Activated CD8-positive, alpha-beta T cell treated with anti-CD3 and anti-CD28 coated beads for 36 hours (primary cell): ENCODE data around the gene GOLT1A. TPM values are rescaled to one million over a fixed set of nuclear protein-coding genes. Genes with fewer than 3 reads are reported as not detected.

Experiments
- ATAC-seq: fragments of 200-7000 bp; cut with Tn5 transposase; one replicate; pipeline ENCODE4 v1.10.0; 2021; ENCODE audit warnings: mild to moderate bottlenecking, moderate library complexity
- CTCF ChIA-PET: fragments of 350-600 bp; sonication (Branson Sonifier 250); formaldehyde crosslinking; loops from one replicate; lab custom pipeline; 2021; ENCODE audit warnings: antibody characterized with exemption; lab: Charles Lee
- POLR2A ChIA-PET: fragments of 350-600 bp; sonication (Branson Sonifier 250); formaldehyde crosslinking; loops from one replicate; lab custom pipeline; 2021; ENCODE audit warnings: antibody characterized with exemption; lab: Charles Lee
- DNase-seq: peaks from one replicate; pipeline ENCODE4 v3.0.0-alpha.2; 2020
- H3K27ac Mint-ChIP-seq: one replicate; pipeline ENCODE4 v1.8.0; 2021; ENCODE audit warnings: mild to moderate bottlenecking, mixed read lengths
- H3K27me3 Mint-ChIP-seq: one replicate; pipeline ENCODE4 v1.8.0; 2021; ENCODE audit warnings: mixed read lengths
- H3K36me3 Mint-ChIP-seq: one replicate; pipeline ENCODE4 v1.8.0; 2021; ENCODE audit warnings: low read depth, mixed read lengths
- H3K4me1 Mint-ChIP-seq: one replicate; pipeline ENCODE4 v1.8.0; 2021; ENCODE audit warnings: low read depth, mixed read lengths
- H3K4me3 Mint-ChIP-seq: one replicate; pipeline ENCODE4 v1.8.0; 2021; ENCODE audit warnings: mild to moderate bottlenecking, moderate library complexity, mixed read lengths
- H3K9me3 Mint-ChIP-seq: one replicate; pipeline ENCODE4 v1.8.0; 2021; ENCODE audit warnings: mixed read lengths
- CTCF ChIP-seq: fragments of 200-600 bp; IDR thresholded peaks from one replicate; pipeline ENCODE4 v1.8.0; 2022; ENCODE audit warnings: antibody characterized with exemption, mild to moderate bottlenecking
- intact Hi-C: fragments of 100-400 bp; cut with micrococcal nuclease; formaldehyde crosslinking; loops from one replicate; pipeline ENCODE4 v1.10.0; 2022
- total RNA-seq, 2 experiments: library from RNA; stranded (reverse); gene quantifications; one replicate each; pipeline ENCODE4 v1.2.3, GENCODE V29; 2021

The GOLT1A gene
- total RNA-seq, 2 experiments from 2014 or later, result not detected

- CTCF ChIA-PET, result interaction anchor here (1.3 to 5.1 kb wide), 4 partner anchors 10 to 182 kb away, joined by 5 to 41 read pairs (median 19); no protein-coding TSS in a partner anchor
- Mint-ChIP-seq H3K9me3 (no peaks in the 10 kb centered on the region), H3K27ac (no peak overlapping the region), H3K4me3 (no peak overlapping the region), H3K4me1 (peaks cover 13% of the 10 kb centered on the region), H3K36me3 (no peaks in the 10 kb centered on the region), H3K27me3 (peaks cover 3% of the 10 kb centered on the region)
- POLR2A ChIA-PET, result no interaction called here
- no peak for ATAC-seq
- TF ChIP-seq CTCF, result no peak
- DNase-seq, result no peak
- intact Hi-C loops, result no loop called here
Observed at GRCh38 chr1:204216880-204217647, 3.3 kb upstream of the GOLT1A start.

- intact Hi-C loops, result no loop called here
Observed at GRCh38 chr1:204216236-204216635, 2.4 kb upstream of the GOLT1A start.

GRCh38 chr1:204212715-204213114 lies 1.1 kb downstream of the GOLT1A start:
- ChIA-PET POLR2A (no interaction called here), CTCF (interaction anchor here (1.5 to 5.1 kb wide), 2 partner anchors 50 to 151 kb away, joined by 7 to 41 read pairs; no protein-coding TSS in a partner anchor)
- ATAC-seq (no peak), DNase-seq (no peak)
- no peak overlapping the region for H3K27ac Mint-ChIP-seq
- H3K36me3 Mint-ChIP-seq, result no peaks in the 10 kb centered on the region
- no peak overlapping the region for H3K4me3 Mint-ChIP-seq
- no peaks in the 10 kb centered on the region for H3K9me3 Mint-ChIP-seq
- intact Hi-C loops, result no loop called here
- H3K27me3 Mint-ChIP-seq, result peaks cover 3% of the 10 kb centered on the region
- H3K4me1 Mint-ChIP-seq, result peaks cover 7% of the 10 kb centered on the region
- no peak for TF ChIP-seq CTCF

More at GRCh38 chr1:204216236-204216635, 2.4 kb upstream of the GOLT1A start:
- CTCF ChIA-PET, result interaction anchor here (2.1 to 5.1 kb wide), 3 partner anchors 10 to 147 kb away, joined by 7 to 41 read pairs (median 25); no protein-coding TSS in a partner anchor
- no peak for TF ChIP-seq CTCF
- H3K27ac Mint-ChIP-seq, result no peak overlapping the region
- H3K4me1 Mint-ChIP-seq, result peaks cover 13% of the 10 kb centered on the region
- ATAC-seq (no peak), DNase-seq (no peak)
- H3K4me3 Mint-ChIP-seq, result no peak overlapping the region
- POLR2A ChIA-PET, result no interaction called here
- H3K9me3 Mint-ChIP-seq, result no peaks in the 10 kb centered on the region
- peaks cover 3% of the 10 kb centered on the region for H3K27me3 Mint-ChIP-seq
- no peaks in the 10 kb centered on the region for H3K36me3 Mint-ChIP-seq

GRCh38 chr1:204211046-204211445 lies 2.7 kb downstream of the GOLT1A start:
- H3K27me3 Mint-ChIP-seq, result peaks cover 11% of the 10 kb centered on the region
- ChIA-PET POLR2A (no interaction called here), CTCF (interaction anchor here (1.0 to 3.6 kb wide), 5 partner anchors 43 to 581 kb away, joined by 3 to 21 read pairs (median 7); no protein-coding TSS in a partner anchor)
- ATAC-seq, result no peak
- H3K27ac Mint-ChIP-seq, result no peak overlapping the region
- intact Hi-C loops, result no loop called here
- no peak overlapping the region for H3K4me3 Mint-ChIP-seq
- no peak for DNase-seq
- no peak for TF ChIP-seq CTCF
- no peaks in the 10 kb centered on the region for H3K36me3 Mint-ChIP-seq
- peaks cover 7% of the 10 kb centered on the region for H3K4me1 Mint-ChIP-seq
- no peaks in the 10 kb centered on the region for H3K9me3 Mint-ChIP-seq

GRCh38 chr1:204207136-204207616 lies 6.6 kb downstream of the GOLT1A start:
- Mint-ChIP-seq H3K4me3 (no peak overlapping the region), H3K9me3 (no peaks in the 10 kb centered on the region), H3K4me1 (peaks cover 5% of the 10 kb centered on the region), H3K36me3 (no peaks in the 10 kb centered on the region), H3K27ac (no peak overlapping the region), H3K27me3 (peaks cover 22% of the 10 kb centered on the region)
- DNase-seq (peak; percentile 86), ATAC-seq (peak; percentile 98)
- peak; percentile 96 for TF ChIP-seq CTCF
- intact Hi-C loops, result loop anchor here (2.0 kb wide), 1 partner anchor 44 kb away; no protein-coding TSS in a partner anchor
- POLR2A ChIA-PET, result no interaction called here
- CTCF ChIA-PET, result interaction anchor here (0.6 to 3.9 kb wide), 49 partner anchors 8 to 347 kb away, joined by 3 to 60 read pairs (median 5); partner anchors contain the start of genes GOLT1A, KISS1, PLEKHA6 and REN
